GM19043 (cell line): Measurements from ENCODE around the gene ERN1.

Experiments
- ATAC-seq: cut with Tn5 transposase; IDR thresholded peaks from one replicate; pipeline ENCODE4 v1.9.1; 2021; ENCODE audit warnings: low read depth; ENCODE audit not compliant: unreplicated experiment

ERN1 gene

DNA sequence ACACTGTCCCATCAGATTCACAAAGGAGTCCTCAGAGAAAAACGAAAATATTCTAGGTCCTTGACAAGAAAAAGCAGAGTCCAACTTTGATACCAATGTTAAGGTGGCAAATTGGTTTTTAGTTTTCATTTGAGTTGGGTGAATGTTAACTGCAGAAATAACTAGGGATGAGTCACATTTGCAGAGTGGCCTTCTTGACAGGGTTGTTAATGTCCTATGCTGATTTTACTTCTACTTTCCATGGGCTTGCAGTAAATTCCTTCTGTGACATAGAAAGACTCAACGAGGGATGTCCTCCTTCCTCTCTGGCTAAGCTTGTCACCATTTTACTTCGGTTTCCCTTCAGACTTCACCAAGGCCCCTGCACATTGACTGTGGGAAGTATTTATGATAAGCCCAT is 62.3 kb downstream of the ERN1 start:
- ATAC-seq, result no peak

DNA sequence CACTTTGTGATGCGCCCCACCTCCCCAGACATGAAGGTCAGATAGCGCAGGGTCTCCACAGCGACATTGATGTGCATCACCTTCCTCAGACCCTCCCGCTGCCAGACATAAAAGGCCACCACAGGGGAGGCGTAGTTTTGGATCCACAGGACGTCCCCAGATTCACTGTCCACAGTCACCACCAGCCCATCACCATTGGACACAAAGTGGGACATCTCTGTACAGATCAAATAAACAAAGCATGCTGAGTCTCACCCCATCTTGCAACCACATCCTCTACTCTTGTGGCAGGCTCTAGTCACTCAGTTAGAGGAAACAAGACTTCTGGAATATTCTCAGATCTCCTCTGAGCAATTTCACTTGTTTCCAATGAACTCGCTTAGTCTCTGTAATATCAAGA is 63.2 kb downstream of the ERN1 start:
- no peak for ATAC-seq

DNA sequence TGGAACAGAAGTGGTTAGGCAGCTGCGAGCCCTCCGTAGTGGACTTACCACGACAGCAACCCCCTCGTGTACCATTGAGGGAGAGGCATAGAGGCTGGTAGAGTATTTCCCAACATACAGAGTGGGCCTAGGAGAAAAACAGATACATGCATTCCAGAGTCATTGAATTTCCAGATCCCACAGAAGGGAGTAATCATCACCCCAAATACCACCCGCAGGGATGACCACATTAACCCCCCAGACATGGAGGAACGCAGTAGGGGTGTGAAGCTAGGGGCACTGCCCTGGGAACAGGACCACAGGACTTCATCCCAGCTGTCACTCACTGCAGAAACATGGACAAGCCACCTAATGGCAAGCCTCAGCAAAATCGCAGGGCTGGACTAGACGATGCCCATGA is 64.8 kb downstream of the ERN1 start:
- ATAC-seq, result no peak

GRCh38 chr17:64064331-64064730 is 65.6 kb downstream of the ERN1 start:
- no peak for ATAC-seq

DNA sequence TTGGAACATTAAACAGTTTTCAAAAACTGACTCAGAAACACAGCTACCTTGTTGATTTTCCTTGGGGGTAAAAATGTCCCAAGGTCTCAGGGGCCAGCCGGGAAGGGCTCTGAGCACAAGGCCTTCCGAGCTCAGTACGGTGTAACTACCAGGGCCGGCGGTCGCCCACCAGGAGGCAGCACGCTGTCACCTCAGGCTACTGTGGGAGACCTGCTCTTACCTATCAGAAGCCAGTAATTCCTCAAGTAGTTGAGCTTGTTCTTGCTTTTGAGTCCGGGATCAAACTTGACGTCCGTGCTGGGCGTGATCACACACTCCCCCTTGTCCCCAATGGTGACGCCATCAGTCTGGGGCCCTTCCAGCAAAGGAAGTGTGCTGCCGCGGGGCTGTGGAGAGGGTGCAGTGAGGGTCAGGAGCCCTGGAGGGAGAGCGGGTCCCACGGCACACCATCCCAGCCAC is 66.1 kb downstream of the ERN1 start:
- no peak for ATAC-seq

DNA sequence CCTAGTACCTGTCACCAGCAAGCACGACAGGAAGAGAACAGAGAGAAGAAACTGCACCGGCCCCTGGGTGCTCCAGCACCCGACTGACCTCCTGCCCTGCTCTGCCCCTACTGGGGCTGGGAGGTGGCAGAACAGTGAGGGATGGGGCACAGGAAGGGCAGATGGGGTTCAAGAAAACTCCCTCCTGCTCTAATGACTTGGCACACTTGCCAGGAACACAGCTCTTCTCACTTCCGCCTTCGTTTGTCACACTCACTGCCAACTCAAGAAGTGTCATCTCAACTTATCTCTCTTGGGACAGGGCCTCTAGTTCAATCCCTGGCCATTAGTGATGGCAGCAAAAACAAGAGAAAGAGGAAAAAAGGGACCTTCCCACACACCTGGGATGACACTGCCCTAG is 66.9 kb downstream of the ERN1 start:
- no peak for ATAC-seq

DNA sequence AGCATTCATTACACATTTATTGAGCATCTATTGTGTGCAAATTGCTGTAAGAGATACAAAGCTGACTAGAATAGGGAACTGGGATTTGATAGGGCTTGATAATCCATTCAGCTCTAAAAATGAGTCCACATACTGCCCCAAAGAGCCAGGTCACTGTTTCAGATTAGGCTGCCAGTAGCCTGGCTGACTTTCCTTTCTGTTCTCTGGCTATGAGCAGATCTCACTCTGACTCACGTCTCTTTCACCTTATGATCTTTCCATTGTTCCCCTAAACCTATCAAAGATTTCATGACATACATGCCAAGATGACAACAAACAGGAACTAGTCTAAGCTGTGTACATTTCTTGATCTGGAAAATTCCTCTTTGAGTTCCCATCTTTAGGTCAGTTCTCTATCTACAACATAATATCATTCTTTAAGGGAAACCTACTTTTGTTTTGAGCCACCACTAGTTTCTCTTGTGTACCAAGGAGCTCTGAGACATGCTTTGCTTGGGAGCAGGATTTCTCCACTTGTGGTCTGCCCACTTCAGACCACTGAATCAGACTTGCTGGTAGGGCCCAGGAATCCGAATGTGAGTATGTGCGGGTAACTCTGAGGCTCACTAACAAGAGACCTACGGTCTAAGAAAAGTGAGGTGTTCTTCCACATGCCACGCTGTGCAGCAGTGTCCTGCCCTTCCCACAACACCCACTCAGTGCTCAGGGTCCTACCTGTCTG is 68.6 kb downstream of the ERN1 start:
- ATAC-seq, result peak; percentile 59

GRCh38 chr17:64060331-64060730 is 69.6 kb downstream of the ERN1 start:
- ATAC-seq, result no peak

GRCh38 chr17:64059756-64060155 is 70.2 kb downstream of the ERN1 start:
- ATAC-seq, result no peak

DNA sequence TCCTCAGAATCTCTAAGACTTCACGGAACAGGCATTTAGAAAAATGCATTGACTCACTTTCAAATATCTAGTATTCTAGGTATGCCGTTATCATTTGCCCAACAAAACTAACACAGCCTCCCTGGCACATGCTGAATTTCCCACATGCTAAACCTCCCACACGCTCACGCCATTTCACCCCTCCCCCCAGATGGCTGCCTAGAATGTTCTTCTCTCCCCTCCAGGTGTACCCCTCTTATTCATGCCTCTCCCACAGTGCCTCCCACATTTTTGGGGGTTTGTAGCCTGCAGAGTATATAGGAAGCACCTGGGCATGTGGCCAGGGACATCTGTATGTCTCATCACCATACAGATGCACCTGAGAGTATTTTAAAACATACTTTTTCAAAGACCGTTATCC is 71.3 kb downstream of the ERN1 start:
- ATAC-seq, result no peak

- no peak for ATAC-seq
Observed at GRCh38 chr17:64057701-64058263, 72.2 kb downstream of the ERN1 start.

DNA sequence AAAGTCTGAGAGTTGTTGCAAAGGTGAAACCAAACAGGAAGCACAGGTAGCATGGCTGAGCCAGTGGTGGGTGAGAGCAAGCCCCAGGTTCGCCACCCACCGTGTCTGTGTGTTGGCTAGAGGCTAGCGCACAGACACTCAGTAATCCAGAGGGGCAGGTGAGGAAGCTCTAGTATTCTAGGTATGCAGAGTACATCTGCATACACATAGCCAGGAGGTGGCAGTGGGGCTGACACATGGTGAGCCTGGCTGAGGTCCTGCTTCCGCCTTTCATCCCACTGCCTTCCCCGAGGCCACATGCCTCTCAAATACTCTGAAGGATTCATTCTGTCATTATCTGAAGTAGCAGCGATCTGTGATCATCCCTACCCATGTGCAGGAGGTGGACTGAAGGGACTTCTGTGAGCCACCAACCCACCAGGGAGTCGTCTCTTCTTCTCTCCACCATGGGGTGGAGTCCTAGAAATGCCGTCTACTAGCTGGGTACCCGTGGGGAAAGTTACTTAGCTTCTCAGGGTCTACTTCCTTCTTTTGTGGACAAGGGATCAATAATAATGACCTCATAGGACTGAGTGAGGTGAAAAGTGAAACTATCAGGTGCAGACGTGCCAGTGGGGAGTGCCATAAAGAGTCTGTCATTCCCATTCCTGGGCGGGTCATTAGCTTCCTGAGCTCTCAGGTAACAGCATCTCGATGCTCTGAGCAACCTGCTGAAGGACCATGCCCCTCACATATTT is 73.5 kb downstream of the ERN1 start:
- ATAC-seq, result peak; percentile 65

DNA sequence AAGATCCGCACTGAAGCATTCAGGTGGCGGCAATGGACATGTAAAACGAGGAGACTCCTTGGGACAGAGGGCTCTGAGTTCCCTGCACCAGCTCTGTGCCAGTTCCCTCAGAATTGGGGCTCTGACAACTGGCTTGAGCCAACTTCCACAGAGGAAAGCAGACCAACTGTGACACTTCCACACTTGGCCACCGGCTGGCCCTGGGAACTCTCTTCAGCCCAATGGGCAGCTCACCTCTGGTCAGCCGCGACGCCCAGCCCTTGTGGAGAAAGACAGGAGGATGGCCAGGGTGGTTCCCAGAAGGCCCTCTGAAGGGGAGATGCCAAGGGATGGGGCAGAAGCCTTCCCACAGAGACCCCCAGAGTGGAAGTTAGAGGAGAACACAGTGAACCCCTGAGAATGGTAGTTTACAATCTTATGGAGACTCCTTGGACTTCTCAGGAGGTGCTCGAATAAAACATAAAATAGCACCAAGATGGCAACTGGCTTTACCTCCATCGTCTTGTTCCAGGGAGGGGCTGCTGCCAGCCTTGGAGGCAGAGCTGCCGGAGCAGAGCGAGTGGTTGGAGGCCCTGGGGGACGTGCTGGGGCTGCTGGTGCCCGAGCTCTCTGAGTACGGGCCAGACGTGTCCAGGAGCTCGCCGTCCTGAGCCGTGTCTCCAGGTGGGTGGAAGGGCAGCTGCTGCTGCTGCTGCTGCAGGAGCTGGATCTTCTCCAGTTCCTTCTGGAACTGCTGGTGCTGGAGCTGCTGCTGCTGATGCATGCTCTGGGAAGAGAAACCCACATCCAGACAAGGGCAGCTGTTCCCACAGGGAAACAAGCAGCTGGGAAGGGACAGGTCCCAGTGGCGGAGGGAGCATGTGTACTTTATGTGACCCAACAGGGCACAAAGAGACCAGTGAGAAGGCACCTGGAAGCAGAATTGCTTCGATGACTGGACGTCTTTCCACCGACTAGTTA is 74.5 kb downstream of the ERN1 start:
- ATAC-seq, result no peak

DNA sequence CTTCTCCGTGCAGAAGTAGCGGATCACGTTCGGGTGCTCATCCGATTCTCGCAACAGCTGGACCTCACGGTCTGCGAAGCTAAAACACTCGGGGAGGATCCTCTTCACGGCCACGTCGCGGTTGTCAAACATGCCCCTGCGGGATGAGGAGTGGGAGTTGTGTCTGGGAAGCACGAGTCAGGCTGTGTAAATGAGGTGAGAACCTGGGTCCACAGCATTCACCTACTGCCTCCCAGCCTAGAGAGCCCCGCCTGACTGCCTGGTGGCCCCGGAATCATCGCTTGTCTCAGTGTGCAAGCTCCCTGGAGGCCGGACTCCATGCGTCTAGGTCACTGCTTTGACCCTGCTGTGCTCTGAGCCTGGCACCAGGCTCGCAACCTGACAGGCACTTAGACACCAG is 75.6 kb downstream of the ERN1 start:
- ATAC-seq, result no peak

DNA sequence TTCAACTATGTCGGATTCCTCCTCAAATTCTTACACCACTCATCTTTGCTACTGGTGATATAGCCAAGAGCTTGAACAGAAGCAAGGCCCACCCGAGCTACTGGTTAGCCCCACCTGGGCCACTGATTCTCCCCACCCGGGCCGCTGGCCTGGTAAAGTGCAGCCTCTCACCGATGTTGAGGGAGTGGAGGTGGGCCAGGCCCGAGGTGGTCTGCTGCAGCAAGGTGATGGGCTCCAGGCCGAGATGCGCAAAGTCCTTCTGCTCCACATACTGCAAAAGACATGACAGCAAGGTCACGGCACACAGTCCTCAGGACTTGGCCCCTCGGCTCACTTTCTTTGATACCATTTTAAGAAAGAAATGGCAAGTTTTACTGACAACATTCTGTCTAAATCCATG is 76.8 kb downstream of the ERN1 start:
- ATAC-seq, result no peak

GRCh38 chr17:64051153-64051552 is 78.8 kb downstream of the ERN1 start:
- ATAC-seq, result no peak

DNA sequence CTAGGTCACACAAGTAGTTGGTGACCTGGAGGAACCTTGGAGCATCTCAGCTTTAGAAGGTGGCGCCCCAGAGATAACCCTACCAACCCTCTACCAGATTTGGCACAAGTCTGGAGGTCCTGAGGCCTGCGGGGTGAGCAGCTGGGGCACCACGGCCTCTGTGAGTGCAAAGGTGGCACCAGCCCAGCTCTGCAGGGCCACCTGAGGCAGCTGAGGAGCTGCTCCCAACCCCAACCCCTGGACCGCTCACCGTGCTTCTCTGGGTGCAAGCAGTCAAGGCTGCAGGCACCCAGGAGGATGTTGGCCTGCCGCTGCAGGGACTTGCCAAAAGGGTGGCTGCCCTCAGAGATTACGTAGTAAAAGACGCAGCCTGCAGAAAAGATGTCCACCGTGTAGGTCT is 81.1 kb downstream of the ERN1 start:
- no peak for ATAC-seq

DNA sequence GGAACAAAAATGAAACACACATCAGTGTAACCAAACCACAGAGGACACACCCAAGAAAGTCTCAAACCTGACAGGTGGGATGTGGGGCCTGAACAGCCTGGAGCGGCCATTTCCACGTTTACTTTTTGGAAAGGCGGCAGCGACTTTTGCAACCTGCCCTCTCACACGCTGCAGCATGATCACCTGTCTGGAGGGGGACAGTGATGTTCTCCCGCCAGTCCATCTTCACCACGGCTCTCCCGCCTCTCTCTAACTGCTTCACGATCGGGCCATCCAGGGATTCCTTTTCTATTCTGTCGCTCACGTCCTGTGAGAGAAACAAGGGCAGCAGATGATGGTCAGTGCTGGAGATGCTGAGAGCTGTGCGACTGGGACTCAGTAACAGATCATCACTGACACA is 84.8 kb downstream of the ERN1 start:
- no peak for ATAC-seq

DNA sequence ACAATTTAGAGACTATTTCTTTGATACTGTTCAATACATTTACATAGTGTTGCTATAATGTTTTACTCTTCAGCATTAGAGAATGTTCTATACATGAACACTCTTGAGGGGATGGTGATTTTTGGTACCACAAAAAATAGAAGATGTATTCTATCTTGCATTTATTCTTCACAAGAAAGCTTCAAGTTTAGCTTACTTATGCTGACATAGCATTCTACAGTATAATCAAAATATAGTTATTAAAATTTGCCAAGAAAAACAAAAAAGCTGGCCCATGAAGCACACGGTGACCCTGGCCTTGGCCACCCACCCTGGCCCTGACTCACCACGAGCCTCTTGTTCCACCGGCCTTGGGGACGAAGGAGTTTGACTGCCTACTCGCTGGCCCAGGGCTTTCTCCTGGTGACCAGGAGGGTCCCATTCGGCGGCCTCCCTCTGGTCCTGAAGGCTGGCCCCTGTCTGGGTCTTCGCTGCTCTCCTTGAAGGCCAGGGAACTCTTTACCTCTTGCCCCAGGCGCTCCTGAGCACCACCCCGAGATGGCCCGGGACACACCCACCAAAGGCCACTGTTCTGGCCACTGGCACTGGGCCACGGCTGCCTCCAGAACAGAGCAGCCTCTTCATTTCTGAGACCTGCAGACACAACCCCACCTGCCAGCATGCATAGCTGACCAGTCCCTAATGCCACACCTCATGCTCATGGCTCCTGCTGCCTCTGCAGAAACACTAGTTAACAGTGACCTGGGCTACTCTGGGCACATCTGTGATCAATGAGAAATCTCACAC is 87.1 kb downstream of the ERN1 start:
- no peak for ATAC-seq

GRCh38 chr17:64041912-64042311 is 88.0 kb downstream of the ERN1 start:
- ATAC-seq, result no peak
